ENCODE measurements around the gene CASP10.

- TF ChIP-seq POLR2A (IDR thresholded peaks at IDR 0.05; ENCODE audit: low read depth, low read length) (no peak), MAFK (IDR thresholded peaks at IDR 0.05; ENCODE audit: low read depth, low read length) (no peak), BHLHE40 (IDR thresholded peaks at IDR 0.05; ENCODE audit: low read depth, low read length) (no peak), RCOR1 (IDR thresholded peaks at IDR 0.05; ENCODE audit: insufficient replicate concordance, low read length) (no peak), CTCF (conservative IDR thresholded peaks at IDR 0.05; ENCODE audit: low read depth, low read length) (no peak), RAD21 (IDR thresholded peaks at IDR 0.05; ENCODE audit: low read length) (no peak), MXI1 (IDR thresholded peaks at IDR 0.05; ENCODE audit: borderline replicate concordance, low read depth, low read length) (no peak), SMC3 (IDR thresholded peaks at IDR 0.05; ENCODE audit: low read depth, low read length) (no peak), MAZ (IDR thresholded peaks at IDR 0.05; ENCODE audit: borderline replicate concordance, low read depth, low read length) (no peak), NFE2L2 (IDR thresholded peaks at IDR 0.05; ENCODE audit: low read depth, low read length) (no peak), CHD1 (IDR thresholded peaks at IDR 0.05; ENCODE audit: low read depth, low read length) (no peak), CEBPB (IDR thresholded peaks at IDR 0.05; ENCODE audit: low read depth, low read length) (no peak)
- TF ChIP-seq, protein P1, sequence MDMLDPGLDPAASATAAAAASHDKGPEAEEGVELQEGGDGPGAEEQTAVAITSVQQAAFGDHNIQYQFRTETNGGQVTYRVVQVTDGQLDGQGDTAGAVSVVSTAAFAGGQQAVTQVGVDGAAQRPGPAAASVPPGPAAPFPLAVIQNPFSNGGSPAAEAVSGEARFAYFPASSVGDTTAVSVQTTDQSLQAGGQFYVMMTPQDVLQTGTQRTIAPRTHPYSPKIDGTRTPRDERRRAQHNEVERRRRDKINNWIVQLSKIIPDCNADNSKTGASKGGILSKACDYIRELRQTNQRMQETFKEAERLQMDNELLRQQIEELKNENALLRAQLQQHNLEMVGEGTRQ (IDR thresholded peaks at IDR 0.05; ENCODE audit: low read depth, low read length) = no peak
These were observed 87.5 kb downstream of the CASP10 start for GRCh38 chr2:201270293-201271001.

All from IMR-90 (cell line).